Ovary (tissue), 9 donors: ENCODE measurements around the gene ARHGEF4. TPM values are rescaled to one million over a fixed set of nuclear protein-coding genes. Genes with fewer than 3 reads are reported as not detected.

Source experiments
- DNase-seq, 5 donors: peaks; one replicate each; pipeline ENCODE4 v3.0.0-alpha.2; 2019 to 2020
- H3K27ac ChIP-seq, 2 donors: fragments of 200-600 bp; one replicate each; pipeline versions ENCODE4 v1.5.1 to v1.8.0; 2019 to 2022
- H3K27me3 ChIP-seq: fragments of 200-600 bp; one replicate; pipeline ENCODE4 v1.8.0; 2022
- H3K36me3 ChIP-seq: fragments of 200-600 bp; sonication (generic); one replicate; pipeline ENCODE4 v1.5.1; 2019
- H3K4me1 ChIP-seq: one replicate; pipeline ENCODE4 v1.8.1; 2013; ENCODE audit warnings: mild to moderate bottlenecking, moderate library complexity; ENCODE audit not compliant: insufficient read depth
- H3K4me3 ChIP-seq: fragments of 200-600 bp; sonication (generic); one replicate; pipeline ENCODE4 v1.5.1; 2017
- H3K9me3 ChIP-seq, 2 donors: fragments of 200-600 bp in 1 of 2; sonication (generic) in 1 of 2; one replicate each; pipeline versions ENCODE4 v1.5.1 to v1.8.1; 2013 to 2019; ENCODE audit warnings: mild to moderate bottlenecking in 1 of 2, moderate library complexity in 1 of 2
- EP300 ChIP-seq: sonication (generic); formaldehyde crosslinking; IDR thresholded peaks from one replicate; pipeline ENCODE4 v1.6.1; 2017; ENCODE audit warnings: antibody characterized with exemption
- POLR2A ChIP-seq: fragments of 450-650 bp; IDR thresholded peaks from one replicate; pipeline ENCODE4 v1.6.1; 2017; ENCODE audit warnings: antibody characterized with exemption, mild to moderate bottlenecking, moderate library complexity
- WGBS, 3 donors: extraction: QIAGEN DNeasy Blood & Tissue Kit in 1 of 3; methylation state at CpG; one replicate each; pipeline versions ENCODE4 v1.1.5 to v1.1.7; 2013 to 2017; 5-methylcytosine and 5-hydroxymethylcytosine counted together
- intact Hi-C, 4 donors: fragments of 100-400 bp; cut with DNase I; formaldehyde crosslinking; loops; one replicate each; pipeline versions ENCODE4 v1.11.0 to v1.15.1; 2022 to 2023
- polyA plus RNA-seq, 2 donors: library from polyadenylated mRNA; stranded (reverse); fragments of 200-250 nt in 1 of 2; fragments of 350-450 nt in 1 of 2; fragmentation: Illumina TruSeq in 1 of 2; extraction: RNeasy Lipid Tissue Mini Kit (QIAGEN cat#74804) in 1 of 2; gene quantifications; one replicate each; pipeline ENCODE4 v1.2.3, GENCODE V29; 2013 to 2014
- total RNA-seq, 7 donors: library from RNA; depleted of rRNA in 2 of 7; stranded (reverse); fragments of >200 nt in 2 of 7; fragmentation: NEBNext Ultra II Directional in 3 of 7; extraction: Animal tissue kit (Norgen Biotek cat#: 25700) in 3 of 7; gene quantifications; one replicate each; pipeline versions ENCODE4 v1.1.0 to v1.2.4, GENCODE V29; 2016 to 2023
- TF ChIP-seq, protein P1 (sequence below), 3 donors: fragments of 450-650 bp in 2 of 3; fragments of 200-600 bp in 1 of 3; IDR thresholded peaks; one replicate each; pipeline versions ENCODE4 v1.5.1 to v1.8.0; 2016 to 2022; ENCODE audit warnings: antibody characterized with exemption in 3 of 3, mild to moderate bottlenecking in 1 of 3
- donor health status: DM: no; HTN: no; CAD: no; lungs with moderate emphysema.
- donor health status: DM: no; HTN: no; CAD: no.
- donor health status: Bipolar disorder and iron deficiency.
- donor health status: DM: yes; HTN: yes; CAD: no.
- donor health status: DM: no; HTN: no; CAD: no.
- donor health status: DM: yes; HTN: yes; CAD: no.

The ARHGEF4 gene
- total and polyA plus RNA-seq, 9 donors, result 8.6 to 27.4 (median 18.0) TPM

DNA sequence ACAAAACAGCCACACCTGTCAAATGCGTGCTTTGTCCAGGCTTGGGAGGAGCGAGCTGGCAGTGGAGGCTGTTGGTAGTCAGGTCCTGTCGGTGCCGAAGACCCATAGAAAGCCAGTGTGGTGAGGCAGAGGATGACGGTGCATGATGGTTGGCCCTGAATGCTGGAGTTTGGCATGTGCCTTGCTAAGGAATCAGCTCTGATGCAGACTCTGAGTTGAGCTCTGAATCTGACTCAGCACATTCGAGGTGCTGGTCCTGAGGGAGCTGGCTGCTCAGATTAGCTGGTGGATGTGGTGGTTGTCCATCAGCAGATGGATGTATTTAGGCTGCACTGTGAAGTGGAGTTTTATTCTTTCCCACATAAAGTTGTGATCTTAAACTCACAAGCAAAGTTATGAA is 111.3 kb downstream of the ARHGEF4 start:
- Histone ChIP-seq H3K4me1 (no peaks in the 10 kb centered on the region), H3K4me3 (no peak overlapping the region), H3K27me3 (no peaks in the 10 kb centered on the region), H3K36me3 (no peaks in the 10 kb centered on the region), H3K27ac (no peak overlapping the region), H3K9me3 (peaks cover 0 to 8% of the 10 kb centered on the region in 2 donors)
- WGBS, 3 donors, result 82 to 85% (median 84%) methylated on average over 6 of the region's 6 CpGs
- intact Hi-C loops, result no loop called here
- DNase-seq, result no peak
- no peak for TF ChIP-seq POLR2A
- no peak for TF ChIP-seq EP300
- TF ChIP-seq, protein P1, sequence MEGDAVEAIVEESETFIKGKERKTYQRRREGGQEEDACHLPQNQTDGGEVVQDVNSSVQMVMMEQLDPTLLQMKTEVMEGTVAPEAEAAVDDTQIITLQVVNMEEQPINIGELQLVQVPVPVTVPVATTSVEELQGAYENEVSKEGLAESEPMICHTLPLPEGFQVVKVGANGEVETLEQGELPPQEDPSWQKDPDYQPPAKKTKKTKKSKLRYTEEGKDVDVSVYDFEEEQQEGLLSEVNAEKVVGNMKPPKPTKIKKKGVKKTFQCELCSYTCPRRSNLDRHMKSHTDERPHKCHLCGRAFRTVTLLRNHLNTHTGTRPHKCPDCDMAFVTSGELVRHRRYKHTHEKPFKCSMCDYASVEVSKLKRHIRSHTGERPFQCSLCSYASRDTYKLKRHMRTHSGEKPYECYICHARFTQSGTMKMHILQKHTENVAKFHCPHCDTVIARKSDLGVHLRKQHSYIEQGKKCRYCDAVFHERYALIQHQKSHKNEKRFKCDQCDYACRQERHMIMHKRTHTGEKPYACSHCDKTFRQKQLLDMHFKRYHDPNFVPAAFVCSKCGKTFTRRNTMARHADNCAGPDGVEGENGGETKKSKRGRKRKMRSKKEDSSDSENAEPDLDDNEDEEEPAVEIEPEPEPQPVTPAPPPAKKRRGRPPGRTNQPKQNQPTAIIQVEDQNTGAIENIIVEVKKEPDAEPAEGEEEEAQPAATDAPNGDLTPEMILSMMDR (IDR thresholded peaks at IDR 0.05), result no peak

DNA sequence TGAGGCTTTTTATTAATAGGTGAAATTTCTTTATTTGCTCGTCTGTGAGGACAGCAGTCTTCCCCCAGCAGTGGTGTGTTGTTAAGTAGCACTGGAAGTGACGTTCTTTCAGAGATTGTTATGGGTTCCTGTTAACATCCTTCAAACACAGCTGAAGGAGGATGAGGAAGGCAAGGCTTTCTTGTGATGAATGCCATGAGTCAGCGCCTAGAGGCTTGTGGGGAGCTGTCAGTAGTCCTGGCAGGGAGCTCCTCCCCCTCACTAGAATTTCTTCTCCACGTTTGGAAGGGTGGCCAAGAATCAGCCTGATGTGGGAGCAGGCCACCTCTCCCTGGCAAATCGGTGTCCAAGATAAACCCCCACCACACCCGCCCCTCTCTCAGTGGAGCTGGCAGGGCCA is 113.2 kb downstream of the ARHGEF4 start:
- DNase-seq, result no peak
- no peaks in the 10 kb centered on the region for H3K36me3 ChIP-seq

GRCh38 chr2:130951018-130951417 is 114.3 kb downstream of the ARHGEF4 start:
- H3K27ac ChIP-seq, result no peak overlapping the region
- H3K9me3 ChIP-seq, result no peaks in the 10 kb centered on the region
- H3K36me3 ChIP-seq, result no peaks in the 10 kb centered on the region
- no peaks in the 10 kb centered on the region for H3K4me1 ChIP-seq
- H3K4me3 ChIP-seq, result no peak overlapping the region
- intact Hi-C loops, result no loop called here
- TF ChIP-seq POLR2A (no peak), EP300 (no peak)
- TF ChIP-seq, protein P1 (IDR thresholded peaks at IDR 0.05), result no peak
- no peaks in the 10 kb centered on the region for H3K27me3 ChIP-seq
- no peak for DNase-seq

More for the DNA sequence above, 113.2 kb downstream of the ARHGEF4 start:
- H3K4me1 ChIP-seq, result no peaks in the 10 kb centered on the region
- TF ChIP-seq, protein P1 (IDR thresholded peaks at IDR 0.05), result no peak
- H3K4me3 ChIP-seq, result no peak overlapping the region
- intact Hi-C loops, result no loop called here
- H3K9me3 ChIP-seq, result peaks cover 0 to 5% of the 10 kb centered on the region in 2 donors
- WGBS, 3 donors, result 55 to 70% (median 62%) methylated on average over 6 of the region's 6 CpGs
- H3K27me3 ChIP-seq, result no peaks in the 10 kb centered on the region
- H3K27ac ChIP-seq, result no peak overlapping the region

GRCh38 chr2:130954873-130955272 is 118.2 kb downstream of the ARHGEF4 start:
- no peaks in the 10 kb centered on the region for H3K27me3 ChIP-seq
- no peak for DNase-seq
- 81 to 90% (median 85%) methylated on average over 1 of the region's 1 CpG for WGBS, 3 donors
- no peaks in the 10 kb centered on the region for H3K4me1 ChIP-seq
- H3K27ac ChIP-seq, result no peak overlapping the region
- no peaks in the 10 kb centered on the region for H3K36me3 ChIP-seq
- H3K4me3 ChIP-seq, result no peak overlapping the region
- H3K9me3 ChIP-seq, result no peaks in the 10 kb centered on the region
- intact Hi-C loops, result no loop called here
- TF ChIP-seq EP300, result no peak
- TF ChIP-seq, protein P1 (IDR thresholded peaks at IDR 0.05), result no peak
- TF ChIP-seq POLR2A, result no peak

DNA sequence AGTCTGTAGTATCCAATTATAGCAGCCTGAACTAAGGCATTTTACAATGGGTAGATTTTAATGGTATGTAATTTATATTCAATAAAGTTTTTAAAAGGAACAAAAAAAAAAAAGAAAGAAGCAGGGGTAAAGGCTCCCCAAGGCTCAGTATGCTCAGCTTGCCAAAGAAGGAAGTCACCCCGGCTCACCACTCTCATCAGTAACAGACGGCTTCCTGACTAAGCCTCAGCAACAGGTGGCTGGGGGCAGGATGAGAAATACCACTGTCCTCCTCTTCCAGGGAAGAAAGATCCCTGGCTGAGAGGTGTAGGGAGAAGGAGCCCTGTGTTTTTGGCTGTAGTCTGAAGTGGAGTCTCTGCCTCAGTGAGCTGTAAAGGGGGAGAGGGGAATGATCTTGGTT is 121.2 kb downstream of the ARHGEF4 start:
- TF ChIP-seq, protein P1 (IDR thresholded peaks at IDR 0.05), result no peak
- TF ChIP-seq POLR2A (no peak), EP300 (no peak)
- no peaks in the 10 kb centered on the region for H3K27me3 ChIP-seq
- no peaks in the 10 kb centered on the region for H3K36me3 ChIP-seq
- 47 to 48% (median 48%) methylated on average over 2 of the region's 2 CpGs for WGBS, 3 donors
- intact Hi-C loops, result no loop called here
- DNase-seq, result no peak
- no peaks in the 10 kb centered on the region for H3K4me1 ChIP-seq
- H3K4me3 ChIP-seq, result no peak overlapping the region
- H3K27ac ChIP-seq, result no peak overlapping the region
- H3K9me3 ChIP-seq, result no peaks in the 10 kb centered on the region
